Transverse colon (tissue), 4 donors: Measurements from ENCODE around the gene PPP1R13B. TPM values are rescaled to one million over a fixed set of nuclear protein-coding genes. Genes with fewer than 3 reads are reported as not detected.

Experiments
- DNase-seq: peaks from one replicate; pipeline ENCODE4 v3.0.0-alpha.2; 2019
- H3K27ac ChIP-seq, 4 donors: fragments of 200-600 bp; sonication (generic); 2 replicates each; pipeline ENCODE4 v1.5.1; 2016 to 2018; ENCODE audit warnings: inconsistent platforms in 4 of 4
- H3K27me3 ChIP-seq: fragments of 200-600 bp; sonication (generic); 2 replicates; pipeline ENCODE4 v1.5.1; 2017; ENCODE audit warnings: inconsistent platforms
- H3K36me3 ChIP-seq, 4 donors: fragments of 200-600 bp; sonication (generic); 2 replicates each; pipeline ENCODE4 v1.5.1; 2017 to 2019; ENCODE audit warnings: inconsistent platforms in 4 of 4
- H3K4me1 ChIP-seq, 4 donors: fragments of 200-600 bp; sonication (generic); 2 replicates each; pipeline ENCODE4 v1.5.1; 2017 to 2020; ENCODE audit warnings: inconsistent platforms in 4 of 4
- H3K4me3 ChIP-seq, 4 donors: fragments of 200-600 bp; sonication (generic); 1 replicate in 1 of 4; 2 replicates in 3 of 4; pipeline versions ENCODE4 v1.5.1 to v1.6.1; 2017 to 2019; ENCODE audit warnings: inconsistent platforms in 4 of 4
- H3K9me3 ChIP-seq, 2 donors: fragments of 200-600 bp; sonication (generic); 2 replicates each; pipeline ENCODE4 v1.5.1; 2017 to 2019; ENCODE audit warnings: inconsistent platforms in 2 of 2
- EP300 ChIP-seq: sonication (generic); formaldehyde crosslinking; IDR thresholded peaks from one replicate; pipeline ENCODE4 v1.6.1; 2017; ENCODE audit warnings: antibody characterized with exemption, low read depth
- POLR2A ChIP-seq: fragments of 450-650 bp; IDR thresholded peaks from one replicate; pipeline ENCODE4 v1.6.1; 2016; ENCODE audit warnings: antibody characterized with exemption, mild to moderate bottlenecking, moderate library complexity
- POLR2AphosphoS5 ChIP-seq, 3 donors: sonication (generic); formaldehyde crosslinking; IDR thresholded peaks; one replicate each; pipeline ENCODE4 v1.6.1; 2016; ENCODE audit warnings: antibody characterized with exemption in 3 of 3
- WGBS, 2 donors: methylation state at CpG; one replicate each; pipeline ENCODE4 v1.1.5; 2018; ENCODE audit warnings: low coverage in 1 of 2; 5-methylcytosine and 5-hydroxymethylcytosine counted together
- in situ Hi-C, 4 donors: fragments of 200-750 bp; cut with MboI; loops; one replicate each; pipeline versions ENCODE4 v1.15.0 to v1.15.1; 2017; ENCODE audit warnings: low sequenced_read_pairs in 3 of 4, low pct_ligation_motif_present in 1 of 4, low pct_unique_long_range_greater_than_20kb in 1 of 4
- intact Hi-C: fragments of 100-400 bp; cut with DNase I; formaldehyde crosslinking; loops from one replicate; pipeline ENCODE4 v1.15.1; 2023; ENCODE audit warnings: low total_unique reads
- total RNA-seq, 4 donors: library from RNA; depleted of rRNA; stranded (reverse); fragments of >200 nt; gene quantifications; one replicate each; pipeline ENCODE4 v1.1.0, GENCODE V29; 2016
- TF ChIP-seq, protein P1 (sequence below), 5 experiments: fragments of 200-600 bp in 3 of 5; fragments of 450-650 bp in 2 of 5; sonication (generic) in 3 of 5; IDR thresholded peaks; 1 replicate in 2 of 5; 2 replicates in 3 of 5; pipeline ENCODE4 v1.5.1; 2016 to 2017; ENCODE audit warnings: antibody characterized with exemption in 5 of 5, inconsistent platforms in 3 of 5, mild to moderate bottlenecking in 2 of 5, moderate library complexity in 1 of 5

The PPP1R13B gene
- total RNA-seq, 4 donors from 2014 or later = 31.0 to 109 (median 42.0) TPM

GRCh38 chr14:103733651-103734050 is 113.7 kb downstream of the PPP1R13B start:
- DNase-seq = no peak
- no peak overlapping the region for H3K27ac ChIP-seq
- WGBS, 2 donors = 93 to 100% methylated on average over 2 to 14 of the region's 14 CpGs
- intact Hi-C loops = no loop called here
- TF ChIP-seq POLR2AphosphoS5 (IDR thresholded peaks at IDR 0.05) = no peak
- no peak for TF ChIP-seq EP300
- TF ChIP-seq POLR2A = no peak
- TF ChIP-seq, protein P1, sequence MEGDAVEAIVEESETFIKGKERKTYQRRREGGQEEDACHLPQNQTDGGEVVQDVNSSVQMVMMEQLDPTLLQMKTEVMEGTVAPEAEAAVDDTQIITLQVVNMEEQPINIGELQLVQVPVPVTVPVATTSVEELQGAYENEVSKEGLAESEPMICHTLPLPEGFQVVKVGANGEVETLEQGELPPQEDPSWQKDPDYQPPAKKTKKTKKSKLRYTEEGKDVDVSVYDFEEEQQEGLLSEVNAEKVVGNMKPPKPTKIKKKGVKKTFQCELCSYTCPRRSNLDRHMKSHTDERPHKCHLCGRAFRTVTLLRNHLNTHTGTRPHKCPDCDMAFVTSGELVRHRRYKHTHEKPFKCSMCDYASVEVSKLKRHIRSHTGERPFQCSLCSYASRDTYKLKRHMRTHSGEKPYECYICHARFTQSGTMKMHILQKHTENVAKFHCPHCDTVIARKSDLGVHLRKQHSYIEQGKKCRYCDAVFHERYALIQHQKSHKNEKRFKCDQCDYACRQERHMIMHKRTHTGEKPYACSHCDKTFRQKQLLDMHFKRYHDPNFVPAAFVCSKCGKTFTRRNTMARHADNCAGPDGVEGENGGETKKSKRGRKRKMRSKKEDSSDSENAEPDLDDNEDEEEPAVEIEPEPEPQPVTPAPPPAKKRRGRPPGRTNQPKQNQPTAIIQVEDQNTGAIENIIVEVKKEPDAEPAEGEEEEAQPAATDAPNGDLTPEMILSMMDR (IDR thresholded peaks at IDR 0.05) = no peak
- H3K36me3 ChIP-seq = peaks cover 0 to 35% (median 6%) of the 10 kb centered on the region in 4 donors
- no peak overlapping the region for H3K4me3 ChIP-seq
- H3K27me3 ChIP-seq = no peaks in the 10 kb centered on the region
- in situ Hi-C loops = no loop called here
- no peaks in the 10 kb centered on the region for H3K9me3 ChIP-seq
- H3K4me1 ChIP-seq = peaks cover 0 to 12% (median 4%) of the 10 kb centered on the region in 4 donors

DNA sequence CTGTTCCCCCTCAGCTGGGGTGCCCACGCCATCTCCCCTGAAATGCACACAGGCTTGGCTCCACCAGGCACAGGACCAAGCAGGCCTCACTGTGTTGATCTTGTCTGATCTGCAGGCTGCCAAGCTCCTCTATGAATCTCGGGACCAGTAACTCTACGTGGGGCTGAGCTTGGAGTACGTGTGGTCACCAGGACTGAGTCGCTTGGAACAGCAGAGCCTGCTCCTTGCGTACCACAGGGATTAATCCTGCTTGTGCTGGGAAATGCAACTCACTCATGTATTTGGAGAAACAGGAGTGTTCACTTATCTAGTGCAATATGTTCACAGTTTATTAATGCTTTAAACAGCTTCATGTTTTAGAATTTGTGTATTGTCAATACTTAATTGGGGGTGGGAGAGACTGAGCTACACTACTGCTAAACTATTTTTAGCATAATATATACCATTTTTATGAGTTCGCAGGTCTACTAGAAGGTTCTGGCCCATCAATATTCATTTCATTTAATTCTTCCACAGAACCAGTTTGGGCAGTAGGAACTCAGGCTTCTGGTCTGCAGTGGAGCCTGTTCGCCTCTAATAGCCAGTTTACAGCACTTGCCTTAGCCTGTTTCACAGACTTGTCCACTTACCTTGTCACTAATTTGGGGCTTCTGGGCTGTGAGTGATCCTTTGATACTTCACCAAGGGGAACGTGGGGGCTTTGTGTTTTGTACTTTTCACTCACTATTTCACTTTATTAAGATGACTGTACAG is 114.3 kb downstream of the PPP1R13B start:
- TF ChIP-seq EP300 (no peak), POLR2A (no peak), POLR2AphosphoS5 (IDR thresholded peaks at IDR 0.05) (no peak)
- TF ChIP-seq, protein P1 (IDR thresholded peaks at IDR 0.05) = no peak
- 86 to 87% methylated on average over 4 to 9 of the region's 9 CpGs for WGBS, 2 donors
- peaks cover 0 to 35% (median 6%) of the 10 kb centered on the region in 4 donors for H3K36me3 ChIP-seq
- H3K27me3 ChIP-seq = no peaks in the 10 kb centered on the region
- H3K4me3 ChIP-seq = no peak overlapping the region
- peaks cover 0 to 12% (median 4%) of the 10 kb centered on the region in 4 donors for H3K4me1 ChIP-seq
- no peaks in the 10 kb centered on the region for H3K9me3 ChIP-seq
- no peak for DNase-seq
- in situ Hi-C loops = no loop called here
- intact Hi-C loops = no loop called here
- no peak overlapping the region for H3K27ac ChIP-seq

GRCh38 chr14:103731916-103732867 is 115.2 kb downstream of the PPP1R13B start:
- peaks cover 0 to 32% (median 6%) of the 10 kb centered on the region in 4 donors for H3K36me3 ChIP-seq
- in situ Hi-C loops = no loop called here
- no peak overlapping the region for H3K4me3 ChIP-seq
- H3K9me3 ChIP-seq = no peaks in the 10 kb centered on the region
- DNase-seq = no peak
- TF ChIP-seq POLR2AphosphoS5 (IDR thresholded peaks at IDR 0.05) (no peak), POLR2A (no peak), EP300 (no peak)
- TF ChIP-seq, protein P1 (IDR thresholded peaks at IDR 0.05) = no peak
- intact Hi-C loops = no loop called here
- no peak overlapping the region for H3K27ac ChIP-seq
- no peaks in the 10 kb centered on the region for H3K27me3 ChIP-seq
- 88% methylated on average over 23 of the region's 24 CpGs; no CpG with 5 or more reads in 1 of the 2 donors for WGBS, 2 donors
- H3K4me1 ChIP-seq = peaks cover 0 to 21% (median 9%) of the 10 kb centered on the region in 4 donors

DNA sequence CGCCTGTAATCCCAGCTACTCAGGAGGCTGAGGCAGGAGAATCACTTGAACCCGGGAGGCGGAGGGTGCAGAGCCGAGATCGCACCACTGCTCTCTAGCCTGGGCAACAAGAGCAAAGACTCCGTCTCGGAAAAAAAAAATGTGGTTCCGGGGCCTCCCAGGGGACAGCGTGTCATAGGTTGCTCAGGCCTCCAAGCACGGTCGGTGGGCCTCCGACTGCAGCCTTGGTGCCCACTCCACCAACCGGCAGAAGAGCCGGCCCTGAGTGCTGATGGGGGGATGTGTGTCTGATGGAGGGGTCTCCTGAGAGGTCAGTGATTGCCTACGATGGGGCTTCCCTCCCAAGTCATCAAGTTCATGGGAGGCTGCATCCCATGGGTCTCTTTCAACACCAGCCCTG is 115.9 kb downstream of the PPP1R13B start:
- Histone ChIP-seq H3K4me3 (no peak overlapping the region), H3K27ac (no peak overlapping the region), H3K36me3 (peaks cover 0 to 32% (median 6%) of the 10 kb centered on the region in 4 donors), H3K27me3 (no peaks in the 10 kb centered on the region), H3K4me1 (peaks cover 0 to 20% (median 9%) of the 10 kb centered on the region in 4 donors), H3K9me3 (no peaks in the 10 kb centered on the region)
- intact Hi-C loops (no loop called here), in situ Hi-C loops (no loop called here)
- 92% methylated on average over 15 of the region's 15 CpGs; no CpG with 5 or more reads in 1 of the 2 donors for WGBS, 2 donors
- TF ChIP-seq POLR2AphosphoS5 (IDR thresholded peaks at IDR 0.05) = no peak
- TF ChIP-seq, protein P1 (IDR thresholded peaks at IDR 0.05) = no peak
- no peak for TF ChIP-seq POLR2A
- no peak for TF ChIP-seq EP300
- no peak for DNase-seq
